H9 (cell line): Measurements from ENCODE around the gene ZNF714. TPM values are rescaled to one million over a fixed set of nuclear protein-coding genes. Genes with fewer than 3 reads are reported as not detected.

ENCODE experiments used
- DNase-seq: peaks from one replicate; pipeline ENCODE4 v3.0.0-alpha.2; 2017
- H2AFZ ChIP-seq: one replicate; pipeline ENCODE4 v1.6.1; 2013; ENCODE audit warnings: mild to moderate bottlenecking, low read length, control low read depth, moderate library complexity
- H2AK5ac ChIP-seq: 2 replicates; pipeline ENCODE4 v1.6.1; 2013; ENCODE audit warnings: low read length, control low read depth, mixed read lengths; ENCODE audit not compliant: insufficient read length
- H2BK120ac ChIP-seq: one replicate; pipeline ENCODE4 v1.6.1; 2013; ENCODE audit warnings: low read depth, mild to moderate bottlenecking, low read length, control low read depth, inconsistent platforms; ENCODE audit not compliant: poor library complexity, severe bottlenecking
- H2BK12ac ChIP-seq: 2 replicates; pipeline ENCODE4 v1.6.1; 2013; ENCODE audit warnings: low read length, control low read depth, mixed read lengths, low read depth; ENCODE audit not compliant: insufficient read length
- H2BK15ac ChIP-seq: 2 replicates; pipeline ENCODE4 v1.6.1; 2013; ENCODE audit warnings: low read depth, low read length, control low read depth
- H2BK20ac ChIP-seq: one replicate; pipeline ENCODE4 v1.6.1; 2013; ENCODE audit warnings: low read depth, mild to moderate bottlenecking, low read length, control low read depth, inconsistent platforms; ENCODE audit not compliant: poor library complexity, severe bottlenecking
- H2BK5ac ChIP-seq: 2 replicates; pipeline ENCODE4 v1.6.1; 2013; ENCODE audit warnings: low read length, control low read depth, mixed read lengths; ENCODE audit not compliant: insufficient read length
- H3K14ac ChIP-seq: 2 replicates; pipeline ENCODE4 v1.6.1; 2013; ENCODE audit warnings: low read length, control low read depth; ENCODE audit not compliant: insufficient read depth
- H3K18ac ChIP-seq: 2 replicates; pipeline ENCODE4 v1.6.1; 2013; ENCODE audit warnings: low read depth, mild to moderate bottlenecking, mixed read lengths, low read length, control low read depth; ENCODE audit not compliant: insufficient read length
- H3K23ac ChIP-seq: 2 replicates; pipeline ENCODE4 v1.6.1; 2013; ENCODE audit warnings: low read length, control low read depth, mixed read lengths, low read depth; ENCODE audit not compliant: insufficient read length
- H3K23me2 ChIP-seq: 2 replicates; pipeline ENCODE4 v1.6.1; 2013; ENCODE audit warnings: low read depth, mild to moderate bottlenecking, mixed read lengths, low read length, control low read depth; ENCODE audit not compliant: insufficient read length, poor library complexity, severe bottlenecking
- H3K27ac ChIP-seq: 2 replicates; pipeline ENCODE4 v1.5.1; 2013; ENCODE audit warnings: low read length, control low read depth, mixed read lengths, low read depth; ENCODE audit not compliant: insufficient read length
- H3K27me3 ChIP-seq: 2 replicates; pipeline ENCODE4 v1.6.1; 2013; ENCODE audit warnings: low read length, control low read depth, inconsistent platforms; ENCODE audit not compliant: insufficient read depth
- H3K4ac ChIP-seq: 2 replicates; pipeline ENCODE4 v1.6.1; 2013; ENCODE audit warnings: low read depth, mild to moderate bottlenecking, control low read depth, inconsistent platforms, low read length, moderate library complexity
- H3K4me1 ChIP-seq: 2 replicates; pipeline ENCODE4 v1.6.1; 2013; ENCODE audit warnings: low read length, control low read depth, inconsistent platforms; ENCODE audit not compliant: insufficient read depth
- H3K4me2 ChIP-seq: 2 replicates; pipeline ENCODE4 v1.6.1; 2013; ENCODE audit warnings: low read length, control low read depth, mixed read lengths; ENCODE audit not compliant: insufficient read length, insufficient read depth
- H3K56ac ChIP-seq: 2 replicates; pipeline ENCODE4 v1.6.1; 2013; ENCODE audit warnings: low read depth, mild to moderate bottlenecking, mixed read lengths, low read length, control low read depth; ENCODE audit not compliant: insufficient read length
- H3K79me1 ChIP-seq: 2 replicates; pipeline ENCODE4 v1.6.1; 2013; ENCODE audit warnings: low read depth, mild to moderate bottlenecking, moderate library complexity, low read length, control low read depth, inconsistent platforms; ENCODE audit not compliant: insufficient read depth, poor library complexity, severe bottlenecking
- H3K79me2 ChIP-seq: 2 replicates; pipeline ENCODE4 v1.6.1; 2013; ENCODE audit warnings: low read length, control low read depth, inconsistent platforms; ENCODE audit not compliant: insufficient read depth
- H3K9ac ChIP-seq: 2 replicates; pipeline ENCODE4 v1.6.1; 2013; ENCODE audit warnings: low read length, control low read depth, mixed read lengths; ENCODE audit not compliant: insufficient read length; ENCODE audit errors: extremely low read depth
- H3K9me3 ChIP-seq: one replicate; pipeline ENCODE4 v1.6.1; 2013; ENCODE audit warnings: low read depth, low read length, inconsistent platforms; ENCODE audit not compliant: control insufficient read depth
- H3T11ph ChIP-seq: one replicate; pipeline ENCODE4 v1.6.1; 2013; ENCODE audit warnings: mild to moderate bottlenecking, low read length, control low read depth, inconsistent platforms
- H4K20me1 ChIP-seq: one replicate; pipeline ENCODE4 v1.6.1; 2013; ENCODE audit not compliant: control insufficient read depth, insufficient read length, insufficient read depth
- H4K5ac ChIP-seq: 2 replicates; pipeline ENCODE4 v1.6.1; 2013; ENCODE audit warnings: low read depth, mild to moderate bottlenecking, mixed read lengths, low read length, control low read depth; ENCODE audit not compliant: insufficient read length
- H4K8ac ChIP-seq: replicated peaks from 2 replicates; pipeline ENCODE4 v1.6.1; 2013; ENCODE audit warnings: low read length, control low read depth, mixed read lengths, low read depth; ENCODE audit not compliant: insufficient read length
- H4K91ac ChIP-seq: 2 replicates; pipeline ENCODE4 v1.6.1; 2013; ENCODE audit warnings: low read depth, mild to moderate bottlenecking, moderate library complexity, mixed read lengths, low read length, control low read depth; ENCODE audit not compliant: insufficient read length
- H3K27ac Mint-ChIP-seq, 3 experiments: 2 replicates in 2 of 3; 3 replicates in 1 of 3; pipeline ENCODE4 v1.8.0; 2020 to 2021; ENCODE audit warnings: mixed read lengths in 3 of 3, mild to moderate bottlenecking in 1 of 3, moderate library complexity in 1 of 3
- H3K27me3 Mint-ChIP-seq: 2 replicates; pipeline ENCODE4 v1.8.0; 2021; ENCODE audit warnings: low read depth, mild to moderate bottlenecking, moderate library complexity, mixed read lengths
- H3K36me3 Mint-ChIP-seq, 3 experiments: 2 replicates in 2 of 3; 3 replicates in 1 of 3; pipeline ENCODE4 v1.8.0; 2020 to 2021; ENCODE audit warnings: low read depth in 3 of 3, mixed read lengths in 3 of 3; ENCODE audit not compliant: insufficient read depth in 1 of 3
- H3K4me1 Mint-ChIP-seq, 2 experiments: 2 replicates each; pipeline ENCODE4 v1.8.0; 2020; ENCODE audit warnings: mixed read lengths in 2 of 2
- H3K4me3 Mint-ChIP-seq, 2 experiments: 2 replicates in 1 of 2; 3 replicates in 1 of 2; pipeline ENCODE4 v1.8.0; 2020 to 2021; ENCODE audit warnings: mild to moderate bottlenecking in 2 of 2, mixed read lengths in 2 of 2, moderate library complexity in 1 of 2
- H3K9me3 Mint-ChIP-seq, 2 experiments: 2 replicates in 1 of 2; 3 replicates in 1 of 2; pipeline ENCODE4 v1.8.0; 2020; ENCODE audit warnings: mild to moderate bottlenecking in 2 of 2, mixed read lengths in 2 of 2, moderate library complexity in 1 of 2
- WGBS: extraction: QIAGEN DNeasy Blood & Tissue Kit; methylation state at CpG from one replicate; pipeline ENCODE4 v1.1.7; 2013; ENCODE audit warnings: missing lambda C conversion rate, low lambda C conversion rate, mixed read lengths; ENCODE audit not compliant: insufficient read length; ENCODE audit errors: extremely low coverage; 5-methylcytosine and 5-hydroxymethylcytosine counted together
- total RNA-seq: library from RNA; stranded (reverse); gene quantifications from 2 replicates; pipeline ENCODE4 v1.2.1, GENCODE V29; 2021
- TF ChIP-seq, protein P1 (sequence below): fragments of 200-600 bp; sonication (generic); conservative IDR thresholded peaks from 3 replicates; pipeline ENCODE4 v1.8.0; 2021; ENCODE audit warnings: antibody characterized with exemption, mild to moderate bottlenecking

The ZNF714 gene
- total RNA-seq, 1 experiment from 2014 or later: 53.9 TPM

DNA sequence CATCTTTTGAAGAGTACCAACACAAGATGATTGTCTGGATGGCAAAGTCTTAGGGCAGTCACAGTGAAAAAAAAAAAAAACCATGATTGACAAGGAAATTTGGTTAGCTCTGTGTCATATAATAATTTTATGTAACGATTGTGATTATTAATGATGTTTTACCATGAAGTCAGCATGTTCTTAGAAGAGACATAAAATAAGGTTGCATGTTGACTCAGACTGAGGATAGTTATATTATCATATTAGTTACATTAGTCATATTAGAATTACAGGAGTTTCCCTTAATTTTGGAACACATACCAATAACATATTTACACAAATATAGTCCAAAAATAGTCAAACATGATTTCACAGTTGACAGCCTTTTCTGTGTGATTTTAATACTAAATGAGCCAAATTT lies 65.5 kb downstream of the ZNF714 start:
- Histone ChIP-seq H3K79me1 (peaks cover 2% of the 10 kb centered on the region), H2AK5ac (no peak overlapping the region), H3K23ac (no peak overlapping the region), H2BK20ac (no peak overlapping the region), H2BK5ac (no peak overlapping the region), H4K8ac (no peak overlapping the region), H3K9me3 (peaks cover 16% of the 10 kb centered on the region), H3K4ac (no peak overlapping the region), H3K56ac (no peak overlapping the region), H3K79me2 (peaks cover 3% of the 10 kb centered on the region; the same call in 1 of the 2 replicates), H3K23me2 (no peaks in the 10 kb centered on the region), H3T11ph (no peak overlapping the region), H3K4me2 (no peak overlapping the region), H2AFZ (no peak overlapping the region), H4K20me1 (no peaks in the 10 kb centered on the region), H3K4me1 (no peaks in the 10 kb centered on the region), H3K27ac (no peak overlapping the region), H4K5ac (no peak overlapping the region), H3K9ac (no peak overlapping the region), H3K18ac (no peak overlapping the region), H4K91ac (no peak overlapping the region), H3K14ac (no peak overlapping the region), H2BK15ac (no peak overlapping the region), H3K27me3 (no peaks in the 10 kb centered on the region), H2BK12ac (no peak overlapping the region), H2BK120ac (no peak overlapping the region)
- TF ChIP-seq, protein P1, sequence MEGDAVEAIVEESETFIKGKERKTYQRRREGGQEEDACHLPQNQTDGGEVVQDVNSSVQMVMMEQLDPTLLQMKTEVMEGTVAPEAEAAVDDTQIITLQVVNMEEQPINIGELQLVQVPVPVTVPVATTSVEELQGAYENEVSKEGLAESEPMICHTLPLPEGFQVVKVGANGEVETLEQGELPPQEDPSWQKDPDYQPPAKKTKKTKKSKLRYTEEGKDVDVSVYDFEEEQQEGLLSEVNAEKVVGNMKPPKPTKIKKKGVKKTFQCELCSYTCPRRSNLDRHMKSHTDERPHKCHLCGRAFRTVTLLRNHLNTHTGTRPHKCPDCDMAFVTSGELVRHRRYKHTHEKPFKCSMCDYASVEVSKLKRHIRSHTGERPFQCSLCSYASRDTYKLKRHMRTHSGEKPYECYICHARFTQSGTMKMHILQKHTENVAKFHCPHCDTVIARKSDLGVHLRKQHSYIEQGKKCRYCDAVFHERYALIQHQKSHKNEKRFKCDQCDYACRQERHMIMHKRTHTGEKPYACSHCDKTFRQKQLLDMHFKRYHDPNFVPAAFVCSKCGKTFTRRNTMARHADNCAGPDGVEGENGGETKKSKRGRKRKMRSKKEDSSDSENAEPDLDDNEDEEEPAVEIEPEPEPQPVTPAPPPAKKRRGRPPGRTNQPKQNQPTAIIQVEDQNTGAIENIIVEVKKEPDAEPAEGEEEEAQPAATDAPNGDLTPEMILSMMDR: no peak
- DNase-seq: no peak
- WGBS: no CpG with 5 or more reads among the region's 1 CpG
- Mint-ChIP-seq H3K27me3 (no peaks in the 10 kb centered on the region), H3K36me3 (peaks cover 93 to 94% (median 94%) of the 10 kb centered on the region in 3 experiments), H3K4me1 (peaks cover 16 to 18% of the 10 kb centered on the region in 2 experiments), H3K4me3 (no peak overlapping the region), H3K27ac (no peak overlapping the region), H3K9me3 (peaks cover 37 to 64% of the 10 kb centered on the region in 2 experiments; a peak in 4 of 5 replicates)
